Muscle of arm (tissue), 12 donors: Measurements from ENCODE around the gene FREM3. TPM values are rescaled to one million over a fixed set of nuclear protein-coding genes. Genes with fewer than 3 reads are reported as not detected.

Experiments used
- DNase-seq: peaks from one replicate; pipeline ENCODE4 v3.0.0-alpha.2; 2013
- polyA plus RNA-seq, 12 donors: library from polyadenylated mRNA; unstranded; fragments of 120-200 nt; gene quantifications; one replicate each; pipeline ENCODE4 v1.2.1, GENCODE V29; 2013; ENCODE audit not compliant: insufficient read length in 12 of 12

Gene FREM3
- polyA plus RNA-seq, 12 donors: 0.28 to 0.90 (median 0.35) TPM; not detected in 2

- no peak for DNase-seq
Observed at GRCh38 chr4:143668930-143669552, 31.4 kb downstream of the FREM3 start.

DNA sequence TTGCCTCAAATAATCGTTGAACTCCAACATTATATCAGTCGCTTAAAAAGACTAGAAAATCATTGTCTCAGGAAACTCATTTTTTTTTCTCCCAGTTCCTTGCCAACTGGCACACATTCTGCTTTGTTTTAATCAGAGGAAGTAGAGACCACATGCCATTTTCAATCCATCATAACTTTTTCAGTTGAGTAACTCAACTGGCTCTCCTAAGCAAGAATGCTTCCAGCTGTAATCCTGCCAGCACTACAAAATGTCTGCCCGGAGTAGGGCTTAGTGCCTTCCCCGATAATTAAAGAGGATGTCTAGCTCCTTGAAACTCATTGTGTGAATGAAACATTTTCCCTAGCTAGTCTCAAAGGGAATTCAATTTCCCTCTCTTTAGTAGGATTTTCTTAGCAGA, 33.0 kb downstream of the FREM3 start:
- peak; percentile 80 for DNase-seq

GRCh38 chr4:143658336-143658735, 42.1 kb downstream of the FREM3 start:
- no peak for DNase-seq

- DNase-seq: no peak
Observed at GRCh38 chr4:143654571-143654970, 45.9 kb downstream of the FREM3 start.

DNA sequence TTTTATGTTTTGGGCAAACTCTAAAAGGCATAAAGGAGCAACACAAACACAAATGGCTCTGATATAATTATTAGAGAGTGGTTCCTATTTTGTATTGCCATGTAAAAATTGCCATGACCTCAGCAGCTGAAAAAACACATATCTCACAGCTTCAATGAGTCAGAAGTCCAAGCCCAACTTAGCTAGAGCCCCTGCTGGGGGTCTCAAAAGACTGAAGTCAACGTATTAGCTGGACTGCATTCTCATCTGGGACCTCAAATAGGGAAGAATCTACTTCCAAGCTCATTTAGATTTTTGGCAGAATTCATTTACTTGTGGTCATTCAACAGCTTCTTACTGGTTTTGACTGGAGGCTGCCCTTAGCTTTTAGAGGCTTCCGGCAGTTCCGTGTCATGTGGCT, 47.4 kb downstream of the FREM3 start:
- DNase-seq: no peak

GRCh38 chr4:143643399-143643798, 57.1 kb downstream of the FREM3 start:
- DNase-seq: no peak

DNA sequence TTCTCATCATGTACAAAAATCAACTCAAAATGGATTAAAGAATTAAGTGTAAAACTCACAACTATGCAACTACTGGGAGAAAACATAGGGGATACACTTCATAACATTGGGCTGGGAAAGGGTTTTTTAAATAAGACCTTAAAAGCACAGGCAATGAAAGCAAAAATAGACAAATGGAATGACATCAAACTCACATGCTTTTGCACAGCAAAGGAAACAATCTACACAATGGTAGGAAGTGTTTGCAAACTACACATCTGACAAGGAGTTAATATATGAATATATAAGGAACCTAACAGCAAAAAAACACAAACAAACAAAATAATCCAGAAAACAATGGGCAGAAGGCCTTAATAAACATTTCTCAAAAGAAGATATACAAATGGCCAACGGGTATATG, 57.9 kb downstream of the FREM3 start:
- no peak for DNase-seq

DNA sequence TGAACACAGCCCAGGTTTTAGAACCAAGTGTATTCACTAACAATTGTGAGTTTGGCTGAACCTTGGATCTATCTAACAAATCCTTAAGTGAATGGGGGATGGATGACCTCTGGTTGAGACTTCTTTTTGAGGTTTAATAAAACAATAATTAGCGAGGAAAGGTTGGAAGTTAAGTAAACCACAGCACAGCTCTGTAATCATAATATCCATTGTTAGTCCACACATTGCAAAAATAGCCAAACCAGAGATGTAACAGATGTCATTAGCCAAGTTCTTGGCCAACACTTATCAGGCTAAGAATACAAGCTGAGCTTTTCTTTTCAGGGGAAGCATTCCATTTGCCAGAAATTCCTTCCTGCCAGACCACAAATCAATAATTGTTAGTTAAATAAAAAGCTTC, 59.1 kb downstream of the FREM3 start:
- DNase-seq: no peak

- no peak for DNase-seq
Observed at GRCh38 chr4:143634763-143635162, 65.7 kb downstream of the FREM3 start.

GRCh38 chr4:143633833-143634232, 66.6 kb downstream of the FREM3 start:
- no peak for DNase-seq

GRCh38 chr4:143626134-143626911, 74.2 kb downstream of the FREM3 start:
- DNase-seq: peak; percentile 87

- DNase-seq: no peak
Observed at GRCh38 chr4:143625632-143626031, 74.8 kb downstream of the FREM3 start.

DNA sequence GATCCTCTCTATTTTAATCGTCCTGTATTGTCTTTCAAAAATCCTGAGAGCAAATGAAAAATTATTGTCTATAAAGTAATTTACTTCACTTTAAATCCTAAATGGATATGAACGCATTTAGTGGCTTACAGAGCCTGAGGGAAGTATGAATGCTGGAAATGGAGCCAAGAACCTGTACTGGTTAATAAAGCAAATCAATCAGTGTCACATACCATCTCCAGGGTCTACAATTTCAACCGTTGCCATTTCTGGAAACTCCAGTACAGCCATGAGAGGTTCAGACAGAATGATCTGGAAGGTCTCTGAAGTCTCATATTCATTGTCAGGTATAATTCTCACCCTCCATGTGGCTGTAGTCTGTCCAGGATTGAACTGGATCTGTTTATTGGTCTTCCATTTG, 76.6 kb downstream of the FREM3 start:
- DNase-seq: no peak

DNA sequence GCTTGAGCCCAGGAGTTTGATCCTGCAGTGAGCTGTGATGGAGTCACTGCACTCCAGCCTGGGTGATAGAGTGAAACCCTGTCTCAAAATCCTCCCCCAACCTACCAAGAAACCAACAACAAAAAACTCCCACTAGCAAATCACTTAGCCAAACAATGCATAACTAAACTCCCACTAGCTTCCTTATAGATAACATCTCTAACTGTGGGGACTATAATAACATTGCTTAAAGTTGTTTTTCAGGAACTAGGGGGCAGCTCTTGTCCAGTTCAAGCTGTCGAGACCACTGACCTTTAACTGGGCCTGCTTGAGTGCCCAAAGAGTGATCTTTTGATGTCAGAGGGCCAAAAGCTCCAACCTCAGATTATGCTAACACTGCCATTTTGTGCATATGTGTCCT, 81.7 kb downstream of the FREM3 start:
- no peak for DNase-seq

- no peak for DNase-seq
Observed at GRCh38 chr4:143617994-143618679, 82.3 kb downstream of the FREM3 start.

DNA sequence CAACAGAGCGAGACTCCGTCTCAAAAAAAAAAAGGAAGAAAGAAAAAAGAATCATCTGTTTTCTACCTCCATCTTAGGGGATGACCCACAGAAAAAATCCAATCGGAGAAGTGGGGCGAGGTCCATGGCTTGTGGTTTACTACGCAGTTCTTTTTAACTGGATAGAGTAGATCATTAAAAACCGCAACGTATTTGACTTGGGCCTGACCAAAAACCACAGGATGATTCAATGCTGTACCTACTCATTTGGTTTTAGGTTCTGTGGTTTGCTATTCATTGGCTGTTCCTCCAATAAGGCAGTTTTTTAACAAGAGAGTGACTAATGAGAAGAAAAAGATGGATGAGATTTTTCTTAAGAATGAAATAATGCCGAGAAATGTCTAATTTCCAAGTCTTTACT, 83.7 kb downstream of the FREM3 start:
- DNase-seq: no peak

GRCh38 chr4:143609492-143609891, 91.0 kb downstream of the FREM3 start:
- no peak for DNase-seq

- DNase-seq: no peak
Observed at GRCh38 chr4:143606480-143606879, 94.0 kb downstream of the FREM3 start.

DNA sequence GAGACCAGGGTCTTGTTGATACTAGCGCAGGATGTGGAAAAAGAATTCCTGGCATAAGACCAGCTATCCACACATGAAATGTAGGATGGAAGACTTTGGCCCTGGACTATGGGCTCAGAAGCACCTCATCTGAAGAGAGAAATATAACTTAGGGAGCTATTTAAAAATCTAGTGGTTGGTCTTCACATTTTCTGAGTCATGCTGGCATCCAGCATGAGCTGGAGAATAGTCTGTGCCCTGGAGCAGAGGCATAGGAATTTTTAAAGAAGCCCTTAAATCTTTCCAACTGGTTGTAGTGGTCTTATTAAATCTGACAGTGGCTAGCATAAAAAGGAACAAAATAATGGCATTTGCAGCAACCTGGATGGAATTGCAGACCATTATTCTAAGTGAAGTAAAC, 100.6 kb downstream of the FREM3 start:
- no peak for DNase-seq

DNA sequence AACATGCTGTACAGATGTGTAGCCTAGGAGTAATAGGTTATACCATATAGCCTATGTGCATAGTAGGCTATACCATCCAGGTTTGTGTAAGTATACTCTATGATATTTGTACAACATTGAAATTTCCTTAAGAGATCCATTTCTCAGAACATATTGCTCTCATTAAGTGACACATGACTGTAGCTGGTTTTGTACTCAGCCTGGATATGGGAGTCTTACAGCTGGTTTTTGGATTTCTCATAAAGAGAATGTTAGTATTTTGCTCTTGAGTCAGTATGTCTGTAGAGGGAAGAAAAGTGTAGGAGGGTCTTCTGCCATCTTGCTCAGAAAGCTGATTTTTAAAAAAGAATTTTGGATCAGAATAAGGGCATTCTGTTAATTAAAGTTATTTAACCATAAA, 101.7 kb downstream of the FREM3 start:
- DNase-seq: no peak

DNA sequence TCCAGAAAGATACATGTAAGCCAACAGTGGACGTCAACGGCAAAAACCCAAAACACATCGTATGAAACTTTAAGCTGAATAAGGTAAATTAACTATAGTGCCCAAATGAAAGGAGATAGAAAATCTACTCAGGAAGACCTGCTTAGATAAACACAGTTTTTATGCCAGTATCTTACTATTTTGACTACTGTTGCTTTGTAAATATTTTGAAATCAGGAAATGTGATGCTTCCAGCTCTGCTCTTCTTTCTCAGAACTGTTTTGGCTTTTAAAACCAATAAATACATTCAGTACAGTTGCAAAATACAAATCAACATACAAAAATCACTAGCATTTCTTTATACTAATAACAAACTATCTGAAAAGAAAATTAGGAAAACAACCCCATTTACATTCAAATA, 103.2 kb downstream of the FREM3 start:
- DNase-seq: no peak

- DNase-seq: no peak
Observed at GRCh38 chr4:143587703-143588102, 112.8 kb downstream of the FREM3 start.

- DNase-seq: no peak
Observed at GRCh38 chr4:143586080-143586479, 114.4 kb downstream of the FREM3 start.
